ENCODE data around the gene MARCKSL1. TPM values are rescaled to one million over a fixed set of nuclear protein-coding genes. Genes with fewer than 3 reads are reported as not detected.
A peak's percentile ranks its signal among the peaks of the same experiment; 100 is the strongest.
"Not testable (repeated sequence)": the region's sequence is repeated elsewhere in the genome, so short reads cannot be mapped to it uniquely, and the experiment has no call there.

Gene MARCKSL1
- polyA plus RNA-seq, 1 experiment: 196 TPM

DNA sequence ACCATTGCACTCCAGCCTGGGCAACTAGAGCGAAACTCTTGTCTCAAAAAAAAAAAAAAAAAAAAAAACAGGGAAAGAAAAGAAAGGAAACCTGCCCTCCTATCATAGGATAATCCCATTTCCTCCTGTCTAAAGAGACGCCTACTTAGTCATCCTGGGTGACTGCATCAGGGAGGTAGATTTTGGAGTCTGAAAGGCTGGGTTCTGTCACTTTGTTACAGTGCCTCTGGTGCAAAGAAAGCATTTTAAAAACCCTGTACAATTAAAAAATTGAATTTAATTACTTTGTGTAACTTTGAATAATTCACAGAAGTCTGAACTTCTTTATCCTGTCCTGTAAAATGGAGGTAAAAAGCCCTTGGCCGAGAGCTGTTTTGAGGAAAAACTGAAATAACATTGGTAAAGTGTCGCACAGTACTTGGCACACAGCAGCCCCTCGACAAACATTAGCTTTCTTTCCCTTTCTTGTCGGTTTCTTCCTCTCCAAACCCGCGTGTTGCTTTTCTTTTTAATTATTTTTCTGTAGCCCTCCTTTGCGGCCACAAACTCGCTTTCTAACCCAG, 44.8 kb downstream of the MARCKSL1 start:
- no peak for TF ChIP-seq CTCF (IDR thresholded peaks at IDR 0.05; ENCODE audit: low read depth, low read length)
- Histone ChIP-seq H3K27ac (ENCODE audit: low read depth, low read length) (peak overlapping the region; percentile 57), H3K27me3 (ENCODE audit: control insufficient read depth, insufficient read depth, low read length) (no peaks in the 10 kb centered on the region), H3K9me3 (ENCODE audit: control insufficient read depth, insufficient read depth, low read length) (no peaks in the 10 kb centered on the region; the same call in 1 of the 2 replicates), H3K4me3 (ENCODE audit: low read depth, low read length) (peak overlapping the region; percentile 92)
- CTCF ChIA-PET: interaction anchor here (0.6 to 2.1 kb wide), 4 partner anchors 14 to 245 kb away, joined by 3 to 8 read pairs (median 7); no protein-coding TSS in a partner anchor
- POLR2A ChIA-PET: interaction anchor here (0.5 to 1.9 kb wide), 7 partner anchors 10 to 157 kb away, joined by 3 to 18 read pairs (median 3); partner anchors contain the start of gene MARCKSL1
- no peak for DNase-seq (ENCODE audit: low read depth, low spot score)

GRCh38 chr1:32289256-32289655, 46.8 kb downstream of the MARCKSL1 start:
- Histone ChIP-seq H3K4me3 (ENCODE audit: low read depth, low read length) (no peak overlapping the region), H3K9me3 (ENCODE audit: control insufficient read depth, insufficient read depth, low read length) (no peaks in the 10 kb centered on the region; the same call in 1 of the 2 replicates), H3K27me3 (ENCODE audit: control insufficient read depth, insufficient read depth, low read length) (no peaks in the 10 kb centered on the region), H3K27ac (ENCODE audit: low read depth, low read length) (no peak overlapping the region)
- ChIA-PET CTCF (no interaction called here), POLR2A (no interaction called here)
- DNase-seq (ENCODE audit: low read depth, low spot score): no peak
- no peak for TF ChIP-seq CTCF (IDR thresholded peaks at IDR 0.05; ENCODE audit: low read depth, low read length)

DNA sequence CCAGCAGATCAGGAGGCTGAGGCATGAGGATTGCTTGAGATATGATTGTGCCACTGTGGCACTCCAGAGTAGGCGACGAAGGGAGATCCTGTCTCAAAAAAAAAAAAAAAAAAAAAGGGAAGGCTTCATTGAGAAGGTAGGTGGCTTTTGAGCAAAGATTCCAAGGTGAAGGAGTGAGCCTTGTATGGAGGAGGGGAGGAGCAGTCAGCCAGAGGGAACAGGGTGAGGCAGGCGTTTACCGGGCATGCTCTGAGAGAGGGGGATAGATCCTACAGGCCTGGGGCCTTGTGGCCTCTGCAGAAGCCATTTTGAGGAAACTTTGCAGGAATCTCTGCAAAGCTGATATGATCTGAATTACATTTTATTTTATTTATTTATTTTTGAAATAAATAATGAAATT, 49.3 kb downstream of the MARCKSL1 start:
- CTCF ChIA-PET: interaction anchor here (0.7 kb wide), 1 partner anchor 590 kb away, joined by 3 read pairs; no protein-coding TSS in a partner anchor
- no peaks in the 10 kb centered on the region for H3K9me3 ChIP-seq (ENCODE audit: control insufficient read depth, insufficient read depth, low read length)
- POLR2A ChIA-PET: no interaction called here
- no peak for DNase-seq (ENCODE audit: low read depth, low spot score)
- H3K27me3 ChIP-seq (ENCODE audit: control insufficient read depth, insufficient read depth, low read length): no peaks in the 10 kb centered on the region
- H3K4me3 ChIP-seq (ENCODE audit: low read depth, low read length): no peak overlapping the region
- no peak for TF ChIP-seq CTCF (IDR thresholded peaks at IDR 0.05; ENCODE audit: low read depth, low read length)
- no peak overlapping the region for H3K27ac ChIP-seq (ENCODE audit: low read depth, low read length)

GRCh38 chr1:32285658-32286057, 50.4 kb downstream of the MARCKSL1 start:
- no peak overlapping the region for H3K27ac ChIP-seq (ENCODE audit: low read depth, low read length)
- H3K27me3 ChIP-seq (ENCODE audit: control insufficient read depth, insufficient read depth, low read length): no peaks in the 10 kb centered on the region
- H3K4me3 ChIP-seq (ENCODE audit: low read depth, low read length): no peak overlapping the region
- no peak for DNase-seq (ENCODE audit: low read depth, low spot score)
- no peaks in the 10 kb centered on the region for H3K9me3 ChIP-seq (ENCODE audit: control insufficient read depth, insufficient read depth, low read length)
- ChIA-PET POLR2A (interaction anchor here (0.6 kb wide), 1 partner anchor 32 kb away, joined by 3 read pairs; no protein-coding TSS in a partner anchor), CTCF (no interaction called here)
- no peak for TF ChIP-seq CTCF (IDR thresholded peaks at IDR 0.05; ENCODE audit: low read depth, low read length)

DNA sequence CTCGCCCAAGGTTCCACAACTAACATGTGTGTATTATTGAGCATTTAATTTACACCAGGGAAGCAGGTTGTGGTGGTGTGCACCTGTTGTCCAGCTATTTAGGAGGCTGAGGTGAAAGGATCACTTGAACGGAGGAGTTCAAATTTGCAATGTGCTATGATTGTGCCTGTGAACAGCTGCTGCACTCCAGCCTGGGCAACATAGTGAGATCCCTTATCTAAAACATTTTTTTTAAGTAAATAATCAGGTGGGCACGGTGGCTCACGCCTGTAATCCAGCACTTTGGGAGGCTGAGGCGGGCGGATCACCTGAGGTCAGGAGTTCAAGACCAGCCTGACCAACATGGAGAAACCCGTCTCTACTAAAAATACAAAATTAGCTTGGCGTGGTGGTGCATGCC, 51.3 kb downstream of the MARCKSL1 start:
- CTCF ChIA-PET: not testable (repeated sequence)

More for the DNA sequence above, 51.3 kb downstream of the MARCKSL1 start:
- POLR2A ChIA-PET; H3K9me3 ChIP-seq (ENCODE audit: control insufficient read depth, insufficient read depth, low read length); H3K4me3 ChIP-seq (ENCODE audit: low read depth, low read length); H3K27ac ChIP-seq (ENCODE audit: low read depth, low read length); H3K27me3 ChIP-seq (ENCODE audit: control insufficient read depth, insufficient read depth, low read length); DNase-seq (ENCODE audit: low read depth, low spot score): not testable (repeated sequence)

Small RNA genes within 50 kb of the gene (small RNA-seq; reads per million reads assigned to genes)
- not detected for gene RF00019 (ENCODE audit: insufficient read length, low read depth)

Other genes starting within 250 kb of the MARCKSL1 start
- 45.9 and 54.4 TPM in 2 replicates for gene KPNA6, start 228.2 kb downstream of the MARCKSL1 start, polyA plus RNA-seq (2011; rRNA removed)
- 49.3 and 52.8 TPM in 2 replicates for gene TXLNA, start 156.6 kb downstream of the MARCKSL1 start, polyA plus RNA-seq (2011; rRNA removed)
- 17.6 and 20.8 TPM in 2 replicates for gene CCDC28B, start 135.6 kb downstream of the MARCKSL1 start, polyA plus RNA-seq (2011; rRNA removed)
- 1.2 and 1.3 TPM in 2 replicates for gene IQCC, start 130.6 kb downstream of the MARCKSL1 start, polyA plus RNA-seq (2011; rRNA removed)
- gene DCDC2B, start 127.1 kb downstream of the MARCKSL1 start, polyA plus RNA-seq (2011; rRNA removed): not detected in 2 replicates
- gene TMEM234, start 113.9 kb downstream of the MARCKSL1 start, polyA plus RNA-seq (2011; rRNA removed): 17.3 and 18.6 TPM in 2 replicates
- gene EIF3I, start 113.8 kb downstream of the MARCKSL1 start, polyA plus RNA-seq (2011; rRNA removed): 357 and 399 TPM in 2 replicates
- 0.40 and 0.43 TPM in 2 replicates for gene FAM167B, start 89.0 kb downstream of the MARCKSL1 start, polyA plus RNA-seq (2011; rRNA removed)
- gene LCK, start 85.0 kb downstream of the MARCKSL1 start, polyA plus RNA-seq (2011; rRNA removed): not detected in 2 replicates
- gene HDAC1, start 44.1 kb downstream of the MARCKSL1 start, polyA plus RNA-seq (2011; rRNA removed): 157 and 172 TPM in 2 replicates
- 1.4 and 1.6 TPM in 2 replicates for gene FAM229A, start 26.3 kb upstream of the MARCKSL1 start, polyA plus RNA-seq (2011; rRNA removed)
- 0.33 and 0.45 TPM in 2 replicates for gene TSSK3, start 26.3 kb upstream of the MARCKSL1 start, polyA plus RNA-seq (2011; rRNA removed)
- 45.3 and 53.1 TPM in 2 replicates for gene BSDC1, start 58.2 kb upstream of the MARCKSL1 start, polyA plus RNA-seq (2011; rRNA removed)
- not detected in 2 replicates for gene ZBTB8B, start 128.8 kb upstream of the MARCKSL1 start, polyA plus RNA-seq (2011; rRNA removed)
- 5.0 and 7.2 TPM in 2 replicates for gene ZBTB8A, start 203.2 kb upstream of the MARCKSL1 start, polyA plus RNA-seq (2011; rRNA removed)